ENCODE measurements around the gene STMN1. TPM values are rescaled to one million over a fixed set of nuclear protein-coding genes. Genes with fewer than 3 reads are reported as not detected.

Gene STMN1
- total RNA-seq, 1 donor from 2014 or later: 519 TPM

DNA sequence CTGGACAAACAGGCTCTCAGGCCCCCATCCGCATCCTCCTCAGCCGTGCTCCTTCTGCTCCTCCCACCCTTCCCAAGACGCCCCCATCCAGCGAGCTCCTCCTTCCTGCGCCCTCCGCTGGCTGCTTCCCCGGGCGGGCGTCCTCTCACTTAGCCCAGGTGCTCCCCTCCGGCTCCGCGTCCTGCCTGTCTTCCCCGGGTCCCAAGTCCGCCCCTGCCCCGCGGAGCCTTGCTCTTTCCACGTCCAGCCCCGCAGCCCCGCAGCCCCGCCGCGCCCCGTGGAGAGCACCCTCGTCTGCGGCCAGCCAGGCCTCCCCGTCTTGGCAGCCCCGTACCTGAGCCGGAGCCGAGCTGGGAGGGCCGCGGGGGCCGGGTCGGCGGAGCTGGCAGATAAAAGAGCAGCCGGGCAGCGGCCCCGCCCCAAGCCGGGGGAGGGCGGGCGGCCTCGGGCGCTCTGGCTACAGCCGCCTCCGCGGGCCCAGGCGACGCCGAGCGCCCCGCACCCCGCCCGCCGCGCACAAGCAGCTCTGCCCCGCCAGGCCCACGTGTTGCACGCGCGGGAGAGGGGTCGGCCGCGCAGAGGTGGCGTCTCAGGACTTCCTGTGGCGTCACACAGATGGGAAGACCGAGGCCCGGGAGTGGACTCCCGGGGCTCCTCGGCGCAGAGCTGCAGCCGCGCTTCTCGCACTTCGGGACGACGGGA lies 30.9 kb downstream of the STMN1 start, which contains the start of gene PAQR7:
PAQR7 (minus strand) TSS at position 555 of the 702 bp plus-strand sequence. CDS start 11,869 bp downstream, outside the sequence.
- Histone ChIP-seq H3K9ac (no peak within 1 kb of the TSS), H3K27ac (no peak within 1 kb of the TSS), H3K4me2 (peak within 1 kb of the TSS; percentile 81), H3K9me3 (ENCODE audit: low read depth) (no peaks in the 10 kb centered on the region), H3K4me1 (peaks cover 7% of the 10 kb centered on the region), H3F3A (ENCODE audit: low read depth) (peaks cover 31% of the 10 kb centered on the region), H3K27me3 (peaks cover 28% of the 10 kb centered on the region), H4K20me1 (ENCODE audit: low read depth) (peaks cover 2% of the 10 kb centered on the region), H3K79me2 (ENCODE audit: low read depth) (no peaks in the 10 kb centered on the region), H3K4me3 (peak within 1 kb of the TSS; percentile 54), H3K36me3 (no peaks in the 10 kb centered on the region), H2AFZ (replicated peaks) (peak within 1 kb of the TSS; percentile 96)
- peaks cover 17% of the 10 kb centered on the region for H3K27me3 Mint-ChIP-seq (ENCODE audit: insufficient read depth, low read depth)
- peaks cover 25% of the 10 kb centered on the region for H3K4me1 Mint-ChIP-seq
- H3K27ac Mint-ChIP-seq: peak within 1 kb of the TSS; percentile 95
- peak within 1 kb of the TSS; percentile 88 for H3K4me3 Mint-ChIP-seq
- H3K9me3 Mint-ChIP-seq: no peaks in the 10 kb centered on the region
- H3K36me3 Mint-ChIP-seq: no peaks in the 10 kb centered on the region
- TF ChIP-seq EZH2 (IDR thresholded peaks at IDR 0.05): peak; percentile 51
- TF ChIP-seq EZH2phosphoT487 (IDR thresholded peaks at IDR 0.05): peak; percentile 33
- TF ChIP-seq, protein P1, sequence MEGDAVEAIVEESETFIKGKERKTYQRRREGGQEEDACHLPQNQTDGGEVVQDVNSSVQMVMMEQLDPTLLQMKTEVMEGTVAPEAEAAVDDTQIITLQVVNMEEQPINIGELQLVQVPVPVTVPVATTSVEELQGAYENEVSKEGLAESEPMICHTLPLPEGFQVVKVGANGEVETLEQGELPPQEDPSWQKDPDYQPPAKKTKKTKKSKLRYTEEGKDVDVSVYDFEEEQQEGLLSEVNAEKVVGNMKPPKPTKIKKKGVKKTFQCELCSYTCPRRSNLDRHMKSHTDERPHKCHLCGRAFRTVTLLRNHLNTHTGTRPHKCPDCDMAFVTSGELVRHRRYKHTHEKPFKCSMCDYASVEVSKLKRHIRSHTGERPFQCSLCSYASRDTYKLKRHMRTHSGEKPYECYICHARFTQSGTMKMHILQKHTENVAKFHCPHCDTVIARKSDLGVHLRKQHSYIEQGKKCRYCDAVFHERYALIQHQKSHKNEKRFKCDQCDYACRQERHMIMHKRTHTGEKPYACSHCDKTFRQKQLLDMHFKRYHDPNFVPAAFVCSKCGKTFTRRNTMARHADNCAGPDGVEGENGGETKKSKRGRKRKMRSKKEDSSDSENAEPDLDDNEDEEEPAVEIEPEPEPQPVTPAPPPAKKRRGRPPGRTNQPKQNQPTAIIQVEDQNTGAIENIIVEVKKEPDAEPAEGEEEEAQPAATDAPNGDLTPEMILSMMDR (IDR thresholded peaks at IDR 0.05): peak; percentile 23
- peak; percentile 87 for DNase-seq (ENCODE audit: low spot score)

DNA sequence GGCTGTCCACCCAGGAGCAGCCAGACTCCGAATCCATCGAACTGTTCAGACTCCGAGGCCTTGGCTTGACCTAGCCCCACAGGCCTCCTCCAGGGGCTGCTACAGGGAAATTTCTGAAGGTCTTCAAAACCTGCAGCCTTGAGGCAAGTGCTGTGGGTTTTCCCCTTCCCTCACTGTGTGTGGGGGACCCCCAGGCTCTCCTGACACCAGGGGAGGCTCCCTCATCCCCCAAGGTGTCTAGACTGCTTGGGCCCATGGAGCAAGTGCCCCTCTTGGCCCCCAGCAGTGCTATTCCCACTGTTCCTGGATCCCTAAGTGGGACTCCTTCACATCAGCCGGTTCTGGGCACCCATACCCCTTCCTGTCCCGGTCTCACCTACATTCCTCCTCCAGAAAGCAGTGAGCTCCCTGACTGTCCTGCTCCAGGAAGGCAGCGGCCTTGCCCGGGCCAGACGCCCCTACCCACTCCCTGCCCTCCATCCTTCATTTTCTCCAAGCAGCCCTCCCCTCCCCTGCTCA lies 31.5 kb downstream of the STMN1 start:
- Histone ChIP-seq H3K36me3 (no peaks in the 10 kb centered on the region), H3K9me3 (ENCODE audit: low read depth) (no peaks in the 10 kb centered on the region), H3K27me3 (peaks cover 28% of the 10 kb centered on the region), H3K27ac (no peak overlapping the region), H3K4me3 (peak overlapping the region; percentile 54), H4K20me1 (ENCODE audit: low read depth) (peaks cover 8% of the 10 kb centered on the region), H2AFZ (replicated peaks) (peak overlapping the region; percentile 96), H3K4me2 (peak overlapping the region; percentile 81), H3K79me2 (ENCODE audit: low read depth) (no peaks in the 10 kb centered on the region), H3K4me1 (peaks cover 13% of the 10 kb centered on the region), H3K9ac (no peak overlapping the region), H3F3A (ENCODE audit: low read depth) (peaks cover 37% of the 10 kb centered on the region)
- TF ChIP-seq EZH2 (IDR thresholded peaks at IDR 0.05) (no peak), EZH2phosphoT487 (IDR thresholded peaks at IDR 0.05) (no peak)
- TF ChIP-seq, protein P1 (IDR thresholded peaks at IDR 0.05): no peak
- no peaks in the 10 kb centered on the region for H3K9me3 Mint-ChIP-seq
- peaks cover 17% of the 10 kb centered on the region for H3K27me3 Mint-ChIP-seq (ENCODE audit: insufficient read depth, low read depth)
- H3K36me3 Mint-ChIP-seq: no peaks in the 10 kb centered on the region
- H3K4me1 Mint-ChIP-seq: peaks cover 28% of the 10 kb centered on the region
- peak overlapping the region; percentile 63 for H3K27ac Mint-ChIP-seq
- peak overlapping the region; percentile 88 for H3K4me3 Mint-ChIP-seq
- DNase-seq (ENCODE audit: low spot score): no peak

DNA sequence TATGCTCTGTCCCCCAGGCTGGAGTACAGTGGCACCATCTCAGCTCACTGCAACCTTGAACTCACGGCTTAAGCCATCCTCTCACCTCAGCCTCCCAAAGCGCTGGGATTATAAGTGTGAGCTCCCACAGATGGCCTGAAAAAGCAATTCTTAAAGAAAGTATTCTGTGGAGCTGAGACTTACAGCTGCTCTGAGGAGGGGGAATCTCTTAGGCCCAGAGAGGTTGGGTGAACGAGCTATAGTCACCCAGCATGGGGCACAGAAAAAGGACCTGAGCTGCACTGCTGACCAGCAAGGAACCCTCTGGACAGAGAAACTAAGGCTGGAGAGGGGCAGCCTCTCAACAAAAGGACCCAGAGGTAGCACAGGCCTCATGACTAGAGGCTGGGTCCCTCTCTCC lies 32.0 kb downstream of the STMN1 start:
- Histone ChIP-seq H4K20me1 (ENCODE audit: low read depth) (peaks cover 13% of the 10 kb centered on the region), H3K4me3 (no peak overlapping the region), H3K79me2 (ENCODE audit: low read depth) (no peaks in the 10 kb centered on the region), H2AFZ (replicated peaks) (no peak overlapping the region), H3K4me1 (peaks cover 18% of the 10 kb centered on the region), H3F3A (ENCODE audit: low read depth) (peaks cover 42% of the 10 kb centered on the region), H3K27me3 (peaks cover 28% of the 10 kb centered on the region), H3K9ac (no peak overlapping the region), H3K9me3 (ENCODE audit: low read depth) (no peaks in the 10 kb centered on the region), H3K27ac (no peak overlapping the region), H3K36me3 (no peaks in the 10 kb centered on the region), H3K4me2 (peak overlapping the region; percentile 81)
- TF ChIP-seq EZH2phosphoT487 (IDR thresholded peaks at IDR 0.05) (no peak), EZH2 (IDR thresholded peaks at IDR 0.05) (no peak)
- TF ChIP-seq, protein P1 (IDR thresholded peaks at IDR 0.05): no peak
- H3K27ac Mint-ChIP-seq: no peak overlapping the region
- peaks cover 29% of the 10 kb centered on the region for H3K4me1 Mint-ChIP-seq
- no peak for DNase-seq (ENCODE audit: low spot score)
- H3K36me3 Mint-ChIP-seq: no peaks in the 10 kb centered on the region
- H3K4me3 Mint-ChIP-seq: no peak overlapping the region
- H3K27me3 Mint-ChIP-seq (ENCODE audit: insufficient read depth, low read depth): peaks cover 17% of the 10 kb centered on the region
- no peaks in the 10 kb centered on the region for H3K9me3 Mint-ChIP-seq

All from neural progenitor cell (in vitro differentiated cells).